Osteoblast (primary cell): ENCODE results near the gene MRPL36. TPM values are rescaled to one million over a fixed set of nuclear protein-coding genes. Genes with fewer than 3 reads are reported as not detected.

Source experiments
- DNase-seq: peaks from one replicate; pipeline ENCODE4 v3.0.0; 2011; ENCODE audit warnings: low spot score, mixed read lengths; ENCODE audit not compliant: insufficient read length; ENCODE audit errors: missing footprints
- H2AFZ ChIP-seq: 2 replicates; pipeline ENCODE4 v1.6.0; 2011; ENCODE audit warnings: mild to moderate bottlenecking, low read length
- H3K27ac ChIP-seq: 2 replicates; pipeline ENCODE4 v1.5.1; 2011; ENCODE audit warnings: mild to moderate bottlenecking, low read depth, low read length, moderate library complexity
- H3K27me3 ChIP-seq: 2 replicates; pipeline ENCODE4 v1.6.0; 2012; ENCODE audit warnings: mild to moderate bottlenecking, control low read depth, inconsistent platforms, low read length, moderate library complexity; ENCODE audit not compliant: insufficient read depth
- H3K36me3 ChIP-seq: 2 replicates; pipeline ENCODE4 v1.5.1; 2011; ENCODE audit warnings: mild to moderate bottlenecking, low read length, control low read depth, moderate library complexity; ENCODE audit not compliant: insufficient read depth
- H3K4me1 ChIP-seq: 2 replicates; pipeline ENCODE4 v1.5.1; 2011; ENCODE audit warnings: mild to moderate bottlenecking, low read length, control low read depth, moderate library complexity; ENCODE audit not compliant: insufficient read depth
- H3K4me2 ChIP-seq: 2 replicates; pipeline ENCODE4 v1.6.0; 2011; ENCODE audit warnings: mild to moderate bottlenecking, low read length; ENCODE audit not compliant: insufficient read depth
- H3K4me3 ChIP-seq: fragments of 200-600 bp; sonication (generic); 3 replicates; pipeline ENCODE4 v1.5.1; 2012; ENCODE audit warnings: mild to moderate bottlenecking, low read length, inconsistent platforms; ENCODE audit not compliant: insufficient read depth
- H3K79me2 ChIP-seq: 2 replicates; pipeline ENCODE4 v1.6.0; 2012; ENCODE audit warnings: mild to moderate bottlenecking, low read length, control low read depth, inconsistent platforms; ENCODE audit not compliant: insufficient read depth
- H3K9me3 ChIP-seq: 2 replicates; pipeline ENCODE4 v1.5.1; 2011; ENCODE audit warnings: low read depth, low read length, control low read depth
- H4K20me1 ChIP-seq: 2 replicates; pipeline ENCODE4 v1.6.0; 2012; ENCODE audit warnings: mild to moderate bottlenecking, low read length, control low read depth; ENCODE audit not compliant: insufficient read depth
- total RNA-seq: library from RNA; depleted of rRNA; stranded (reverse); fragments of >200 nt; gene quantifications from 2 replicates; pipeline ENCODE4 v1.2.3, GENCODE V29; 2012
- TF ChIP-seq, protein P1 (sequence below): IDR thresholded peaks from 2 replicates; pipeline ENCODE4 v1.5.1; 2011; ENCODE audit warnings: mild to moderate bottlenecking, low read depth, low read length, moderate library complexity; ENCODE audit errors: extremely low read depth

Gene MRPL36
- total RNA-seq, 1 donor = 35.1 TPM

DNA sequence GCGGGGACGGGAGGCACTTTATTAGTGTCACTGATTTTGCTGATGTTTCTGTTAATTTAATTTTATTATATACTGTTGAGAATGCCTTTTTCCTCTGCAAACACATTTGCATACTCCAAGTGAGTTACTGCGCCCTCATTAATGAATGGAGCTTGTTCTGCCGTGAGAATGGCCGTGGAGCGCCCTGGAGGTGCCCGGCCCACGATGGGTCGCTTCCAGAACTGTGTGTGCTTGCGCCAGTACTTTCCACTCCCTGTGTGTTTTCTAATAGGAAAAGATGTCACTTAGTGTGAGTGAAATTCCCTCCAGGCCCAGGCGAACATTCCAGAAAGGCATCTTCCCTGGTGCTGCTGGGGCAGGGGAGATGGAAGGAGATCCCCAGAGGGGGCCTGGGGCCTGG lies 31.6 kb upstream of the MRPL36 start:
- Histone ChIP-seq H4K20me1 (no peaks in the 10 kb centered on the region), H3K79me2 (no peaks in the 10 kb centered on the region), H3K27me3 (peaks cover 32% of the 10 kb centered on the region), H3K4me2 (no peak overlapping the region), H3K9me3 (no peaks in the 10 kb centered on the region), H3K36me3 (no peaks in the 10 kb centered on the region), H3K4me1 (no peaks in the 10 kb centered on the region), H3K27ac (no peak overlapping the region), H2AFZ (no peak overlapping the region), H3K4me3 (no peak overlapping the region)
- TF ChIP-seq, protein P1, sequence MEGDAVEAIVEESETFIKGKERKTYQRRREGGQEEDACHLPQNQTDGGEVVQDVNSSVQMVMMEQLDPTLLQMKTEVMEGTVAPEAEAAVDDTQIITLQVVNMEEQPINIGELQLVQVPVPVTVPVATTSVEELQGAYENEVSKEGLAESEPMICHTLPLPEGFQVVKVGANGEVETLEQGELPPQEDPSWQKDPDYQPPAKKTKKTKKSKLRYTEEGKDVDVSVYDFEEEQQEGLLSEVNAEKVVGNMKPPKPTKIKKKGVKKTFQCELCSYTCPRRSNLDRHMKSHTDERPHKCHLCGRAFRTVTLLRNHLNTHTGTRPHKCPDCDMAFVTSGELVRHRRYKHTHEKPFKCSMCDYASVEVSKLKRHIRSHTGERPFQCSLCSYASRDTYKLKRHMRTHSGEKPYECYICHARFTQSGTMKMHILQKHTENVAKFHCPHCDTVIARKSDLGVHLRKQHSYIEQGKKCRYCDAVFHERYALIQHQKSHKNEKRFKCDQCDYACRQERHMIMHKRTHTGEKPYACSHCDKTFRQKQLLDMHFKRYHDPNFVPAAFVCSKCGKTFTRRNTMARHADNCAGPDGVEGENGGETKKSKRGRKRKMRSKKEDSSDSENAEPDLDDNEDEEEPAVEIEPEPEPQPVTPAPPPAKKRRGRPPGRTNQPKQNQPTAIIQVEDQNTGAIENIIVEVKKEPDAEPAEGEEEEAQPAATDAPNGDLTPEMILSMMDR = no peak
- peak; percentile 63 for DNase-seq

GRCh38 chr5:1830571-1831228 lies 31.1 kb upstream of the MRPL36 start:
- Histone ChIP-seq H3K36me3 (no peaks in the 10 kb centered on the region), H3K4me2 (no peak overlapping the region), H3K27me3 (peaks cover 29% of the 10 kb centered on the region), H2AFZ (no peak overlapping the region), H4K20me1 (no peaks in the 10 kb centered on the region), H3K4me3 (no peak overlapping the region), H3K27ac (no peak overlapping the region), H3K79me2 (no peaks in the 10 kb centered on the region), H3K4me1 (no peaks in the 10 kb centered on the region), H3K9me3 (no peaks in the 10 kb centered on the region)
- no peak for DNase-seq
- TF ChIP-seq, protein P1 = no peak

- no peak overlapping the region for H3K4me2 ChIP-seq
- H3K36me3 ChIP-seq = no peaks in the 10 kb centered on the region
- TF ChIP-seq, protein P1 = no peak
Measured at GRCh38 chr5:1827886-1828397, 28.3 kb upstream of the MRPL36 start.

DNA sequence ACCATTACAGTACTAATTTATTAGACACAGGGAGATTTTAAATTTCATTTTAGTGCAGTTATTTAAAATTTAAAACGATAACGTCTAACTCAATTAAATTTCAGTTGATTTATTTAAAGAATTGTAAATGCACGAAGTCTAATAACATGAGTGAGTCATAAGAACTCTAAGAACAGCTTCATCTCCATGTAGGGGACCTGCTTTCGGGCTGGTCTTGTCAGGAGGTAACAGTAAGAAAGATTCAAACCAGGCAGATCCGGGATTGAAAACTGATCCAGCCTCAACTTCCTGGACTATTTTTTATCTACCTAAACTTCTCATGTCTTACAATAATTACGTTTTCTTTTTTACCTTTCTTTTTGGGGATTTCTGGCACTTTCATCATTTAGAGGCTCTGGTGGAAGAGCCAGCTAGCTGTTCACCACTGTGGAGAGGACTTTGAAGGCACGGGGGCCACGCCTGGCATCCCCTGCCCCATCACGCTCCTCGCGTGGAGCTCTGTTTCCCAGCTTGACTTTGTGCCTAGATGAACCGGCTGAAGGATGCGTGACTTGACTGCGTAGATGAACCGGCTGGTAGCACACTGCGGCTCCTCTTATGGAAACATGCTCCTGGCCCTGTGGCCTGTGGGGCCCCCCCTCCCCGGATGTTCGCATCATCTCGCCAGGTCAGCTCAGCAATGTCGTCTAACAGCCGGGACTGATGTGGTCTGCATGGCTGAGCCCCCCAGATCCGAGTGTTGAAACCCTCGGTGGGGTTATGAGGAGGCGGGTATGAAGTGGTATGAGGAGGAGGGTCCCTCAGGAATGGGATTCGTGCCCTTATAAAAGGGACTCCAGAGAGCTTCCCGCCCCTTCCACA lies 27.6 kb upstream of the MRPL36 start:
- no peak overlapping the region for H3K4me2 ChIP-seq
- peak; percentile 60 for DNase-seq
- no peak overlapping the region for H3K4me3 ChIP-seq
- no peaks in the 10 kb centered on the region for H3K4me1 ChIP-seq
- no peak overlapping the region for H3K27ac ChIP-seq
- TF ChIP-seq, protein P1 = no peak
- no peaks in the 10 kb centered on the region for H4K20me1 ChIP-seq
- no peak overlapping the region for H2AFZ ChIP-seq
- no peaks in the 10 kb centered on the region for H3K9me3 ChIP-seq
- no peaks in the 10 kb centered on the region for H3K79me2 ChIP-seq
- peaks cover 11% of the 10 kb centered on the region for H3K27me3 ChIP-seq
- H3K36me3 ChIP-seq = peaks cover 5% of the 10 kb centered on the region

More at GRCh38 chr5:1827886-1828397, 28.3 kb upstream of the MRPL36 start:
- H4K20me1 ChIP-seq = no peaks in the 10 kb centered on the region
- H2AFZ ChIP-seq = no peak overlapping the region
- H3K9me3 ChIP-seq = no peaks in the 10 kb centered on the region
- DNase-seq = peak; percentile 38
- H3K27ac ChIP-seq = no peak overlapping the region
- H3K27me3 ChIP-seq = peaks cover 17% of the 10 kb centered on the region
- no peaks in the 10 kb centered on the region for H3K4me1 ChIP-seq
- H3K79me2 ChIP-seq = no peaks in the 10 kb centered on the region
- no peak overlapping the region for H3K4me3 ChIP-seq
